Anterior cingulate cortex (tissue), 58 donors: Measurements from ENCODE around the gene STEEP1.
"Not testable (repeated sequence)": the region's sequence is repeated elsewhere in the genome, so short reads cannot be mapped to it uniquely, and the experiment has no call there.

Experiments used
- DNase-seq, 58 donors: peaks; one replicate each; lab custom pipeline; 2025; lab: John Stamatoyannopoulos, UW

Gene STEEP1

GRCh38 chrX:119537487-119537886, 27.7 kb downstream of the STEEP1 start:
- DNase-seq, result no peak

GRCh38 chrX:119529345-119530276, 35.6 kb downstream of the STEEP1 start:
- no peak for DNase-seq

- no peak for DNase-seq
These were observed 41.5 kb downstream of the STEEP1 start for GRCh38 chrX:119523664-119524184.

- no peak for DNase-seq
These were observed 44.0 kb downstream of the STEEP1 start for GRCh38 chrX:119521246-119521645.

- no peak for DNase-seq
These were observed 46.8 kb downstream of the STEEP1 start for GRCh38 chrX:119518371-119518770.

GRCh38 chrX:119516157-119516702, 49.0 kb downstream of the STEEP1 start:
- DNase-seq, result peak in 26 of 58 donors; percentile 0 to 35 (median 4)

- DNase-seq, result peak in 35 of 58 donors; percentile 0 to 37 (median 10)
These were observed 52.9 kb downstream of the STEEP1 start for GRCh38 chrX:119512146-119512800.

- DNase-seq, result no peak
These were observed 58.0 kb downstream of the STEEP1 start for GRCh38 chrX:119507206-119507605.

- no peak for DNase-seq
These were observed 59.3 kb downstream of the STEEP1 start for GRCh38 chrX:119505945-119506344.

GRCh38 chrX:119505145-119505544, 60.1 kb downstream of the STEEP1 start:
- DNase-seq, result not testable (repeated sequence)

GRCh38 chrX:119503484-119503861, 61.7 kb downstream of the STEEP1 start:
- DNase-seq, result peak in 1 of 58 donors; percentile 11

- peak in 7 of 58 donors; percentile 0 to 27 (median 6) for DNase-seq
These were observed 62.3 kb downstream of the STEEP1 start for GRCh38 chrX:119502727-119503483.

GRCh38 chrX:119501511-119502148, 63.6 kb downstream of the STEEP1 start:
- DNase-seq, result no peak

GRCh38 chrX:119500061-119500800, 65.0 kb downstream of the STEEP1 start:
- DNase-seq, result no peak

- no peak for DNase-seq
These were observed 68.0 kb downstream of the STEEP1 start for GRCh38 chrX:119497185-119497584.

GRCh38 chrX:119495734-119496726, 69.2 kb downstream of the STEEP1 start:
- DNase-seq, result no peak

GRCh38 chrX:119493851-119494495, 71.2 kb downstream of the STEEP1 start:
- not testable (repeated sequence) for DNase-seq
